Astrocyte (in vitro differentiated cells and primary cell): ENCODE measurements around the gene C1QTNF9. TPM values are rescaled to one million over a fixed set of nuclear protein-coding genes. Genes with fewer than 3 reads are reported as not detected.

Experiments
- DNase-seq: peaks from one replicate; pipeline ENCODE4 v3.0.0-alpha.2; 2010; ENCODE audit warnings: low read depth
- FAIRE-seq: peaks from 2 replicates; lab custom pipeline; 2011; peaks lifted over from hg19 to GRCh38; lab: Jason Lieb, UNC
- H2AFZ ChIP-seq: 2 replicates; pipeline ENCODE4 v1.6.0; 2012; ENCODE audit warnings: low read depth, low read length, inconsistent platforms
- H3K27ac ChIP-seq: 2 replicates; pipeline ENCODE4 v1.5.1; 2011; ENCODE audit warnings: low read depth, low read length, inconsistent platforms
- H3K27me3 ChIP-seq: 2 replicates; pipeline ENCODE4 v1.6.0; 2011; ENCODE audit warnings: low read length, inconsistent platforms; ENCODE audit not compliant: insufficient read depth
- H3K36me3 ChIP-seq: 2 replicates; pipeline ENCODE4 v1.5.1; 2011; ENCODE audit warnings: low read length, inconsistent platforms; ENCODE audit not compliant: insufficient read depth
- H3K4me1 ChIP-seq: 2 replicates; pipeline ENCODE4 v1.5.1; 2011; ENCODE audit warnings: low read length, inconsistent platforms; ENCODE audit not compliant: insufficient read depth
- H3K4me2 ChIP-seq: 2 replicates; pipeline ENCODE4 v1.6.0; 2012; ENCODE audit warnings: low read length, inconsistent platforms
- H3K4me3 ChIP-seq: 2 replicates; pipeline ENCODE4 v1.5.1; 2011; ENCODE audit warnings: low read depth, mild to moderate bottlenecking, low read length, inconsistent platforms; ENCODE audit not compliant: insufficient read depth
- H3K79me2 ChIP-seq: 2 replicates; pipeline ENCODE4 v1.6.0; 2012; ENCODE audit warnings: mild to moderate bottlenecking, low read length, inconsistent platforms; ENCODE audit not compliant: insufficient read depth
- H3K9ac ChIP-seq: 2 replicates; pipeline ENCODE4 v1.6.0; 2012; ENCODE audit warnings: mild to moderate bottlenecking, low read length, inconsistent platforms
- H3K9me3 ChIP-seq: 2 replicates; pipeline ENCODE4 v1.5.1; 2012; ENCODE audit warnings: low read depth, mild to moderate bottlenecking, low read length, inconsistent platforms; ENCODE audit not compliant: insufficient read depth
- H4K20me1 ChIP-seq: 2 replicates; pipeline ENCODE4 v1.6.0; 2012; ENCODE audit warnings: low read length, inconsistent platforms; ENCODE audit not compliant: insufficient read depth
- H3K27ac Mint-ChIP-seq: one replicate; pipeline ENCODE4 v1.8.0; 2021; ENCODE audit warnings: mild to moderate bottlenecking, mixed read lengths; ENCODE audit not compliant: unreplicated experiment
- H3K27me3 Mint-ChIP-seq: one replicate; pipeline ENCODE4 v1.8.0; 2021; ENCODE audit warnings: low read depth, mixed read lengths; ENCODE audit not compliant: unreplicated experiment
- H3K36me3 Mint-ChIP-seq: one replicate; pipeline ENCODE4 v1.8.0; 2021; ENCODE audit warnings: low read depth, mixed read lengths; ENCODE audit not compliant: unreplicated experiment
- H3K4me1 Mint-ChIP-seq: one replicate; pipeline ENCODE4 v1.8.0; 2021; ENCODE audit warnings: low read depth, mixed read lengths; ENCODE audit not compliant: unreplicated experiment
- H3K4me3 Mint-ChIP-seq: one replicate; pipeline ENCODE4 v1.8.0; 2021; ENCODE audit warnings: mild to moderate bottlenecking, moderate library complexity, mixed read lengths; ENCODE audit not compliant: unreplicated experiment
- H3K9me3 Mint-ChIP-seq: one replicate; pipeline ENCODE4 v1.8.0; 2021; ENCODE audit warnings: mild to moderate bottlenecking, mixed read lengths; ENCODE audit not compliant: unreplicated experiment
- CTCF ChIP-seq: IDR thresholded peaks from 2 replicates; pipeline ENCODE4 v1.5.1; 2011; ENCODE audit warnings: low read depth, mild to moderate bottlenecking, inconsistent platforms, low read length, moderate library complexity; ENCODE audit not compliant: insufficient read depth
- EZH2 ChIP-seq: IDR thresholded peaks from 2 replicates; pipeline ENCODE4 v1.6.1; 2012; ENCODE audit warnings: mild to moderate bottlenecking, low read length, inconsistent platforms; ENCODE audit not compliant: insufficient read depth
- total RNA-seq: library from RNA; stranded (reverse); gene quantifications from 2 replicates; pipeline ENCODE4 v1.2.1, GENCODE V29; 2021

C1QTNF9 gene
- total RNA-seq, 1 donor from 2014 or later = not detected

GRCh38 chr13:24264976-24265375 lies 44.4 kb upstream of the C1QTNF9 start:
- Histone ChIP-seq H3K36me3 (no peaks in the 10 kb centered on the region), H2AFZ (no peak overlapping the region), H3K9me3 (no peaks in the 10 kb centered on the region), H3K27me3 (no peaks in the 10 kb centered on the region), H3K4me1 (no peaks in the 10 kb centered on the region), H3K4me2 (no peak overlapping the region), H3K27ac (no peak overlapping the region), H3K4me3 (no peak overlapping the region), H3K79me2 (no peaks in the 10 kb centered on the region), H4K20me1 (no peaks in the 10 kb centered on the region), H3K9ac (no peak overlapping the region)
- H3K27ac Mint-ChIP-seq = no peak overlapping the region
- no peak overlapping the region for H3K4me3 Mint-ChIP-seq
- TF ChIP-seq CTCF (no peak), EZH2 (no peak)
- no peaks in the 10 kb centered on the region for H3K27me3 Mint-ChIP-seq
- no peak for FAIRE-seq
- peaks cover 18% of the 10 kb centered on the region for H3K4me1 Mint-ChIP-seq
- peaks cover under 1% of the 10 kb centered on the region for H3K9me3 Mint-ChIP-seq
- no peaks in the 10 kb centered on the region for H3K36me3 Mint-ChIP-seq
- no peak for DNase-seq

- TF ChIP-seq EZH2 (no peak), CTCF (no peak)
- Histone ChIP-seq H3K4me3 (no peak overlapping the region), H3K27ac (no peak overlapping the region), H3K9me3 (no peaks in the 10 kb centered on the region), H3K4me1 (peaks cover 3% of the 10 kb centered on the region), H3K27me3 (no peaks in the 10 kb centered on the region), H3K9ac (no peak overlapping the region), H3K36me3 (no peaks in the 10 kb centered on the region), H3K4me2 (no peak overlapping the region), H3K79me2 (no peaks in the 10 kb centered on the region), H4K20me1 (no peaks in the 10 kb centered on the region), H2AFZ (no peak overlapping the region)
- Mint-ChIP-seq H3K4me3 (no peak overlapping the region), H3K27ac (no peak overlapping the region), H3K9me3 (no peaks in the 10 kb centered on the region), H3K4me1 (peaks cover 20% of the 10 kb centered on the region), H3K36me3 (no peaks in the 10 kb centered on the region), H3K27me3 (no peaks in the 10 kb centered on the region)
- FAIRE-seq (no peak), DNase-seq (no peak)
These were observed 43.9 kb upstream of the C1QTNF9 start for GRCh38 chr13:24265453-24265852.

- H3K4me3 ChIP-seq = no peak overlapping the region
- H3K36me3 ChIP-seq = no peaks in the 10 kb centered on the region
- no peak overlapping the region for H3K9ac ChIP-seq
- peaks cover 20% of the 10 kb centered on the region for H3K4me1 ChIP-seq
- no peaks in the 10 kb centered on the region for H3K79me2 ChIP-seq
- DNase-seq = no peak
- no peak overlapping the region for H3K27ac ChIP-seq
- no peaks in the 10 kb centered on the region for H3K9me3 ChIP-seq
- H3K4me1 Mint-ChIP-seq = peaks cover 35% of the 10 kb centered on the region
- no peaks in the 10 kb centered on the region for H3K27me3 Mint-ChIP-seq
- H3K36me3 Mint-ChIP-seq = no peaks in the 10 kb centered on the region
- H4K20me1 ChIP-seq = no peaks in the 10 kb centered on the region
- no peak for FAIRE-seq
- H3K9me3 Mint-ChIP-seq = no peaks in the 10 kb centered on the region
- no peak overlapping the region for H2AFZ ChIP-seq
- H3K27me3 ChIP-seq = no peaks in the 10 kb centered on the region
- peak overlapping the region; percentile 27 for H3K4me2 ChIP-seq
- TF ChIP-seq EZH2 = no peak
- TF ChIP-seq CTCF = no peak
- no peak overlapping the region for H3K4me3 Mint-ChIP-seq
- H3K27ac Mint-ChIP-seq = peak overlapping the region; percentile 21
These were observed 42.1 kb upstream of the C1QTNF9 start for GRCh38 chr13:24267274-24267673.
